Lung (tissue), 12 donors: ENCODE data around the gene LAMA1. TPM values are rescaled to one million over a fixed set of nuclear protein-coding genes. Genes with fewer than 3 reads are reported as not detected.
A peak's percentile ranks its signal among the peaks of the same experiment; 100 is the strongest.

Experiments used
- ATAC-seq: fragments of 200-7000 bp; cut with Tn5 transposase; one replicate; pipeline ENCODE4 v1.9.1; 2020; ENCODE audit warnings: moderate number of reproducible peaks; ENCODE audit not compliant: insufficient read depth, low FRiP score
- DNase-seq, 3 donors: peaks; one replicate each; pipeline ENCODE4 v3.0.0-alpha.2; 2013 to 2017
- H3K27ac ChIP-seq, 2 donors: one replicate each; pipeline ENCODE4 v1.5.1; 2013; ENCODE audit warnings: mild to moderate bottlenecking in 2 of 2, moderate library complexity in 2 of 2, control low read depth in 1 of 2, inconsistent platforms in 1 of 2, low read depth in 1 of 2, low read length in 1 of 2
- H3K27me3 ChIP-seq, 3 donors: one replicate each; pipeline ENCODE4 v1.5.1; 2013; ENCODE audit warnings: low read length in 2 of 3; ENCODE audit not compliant: control insufficient read depth in 3 of 3, insufficient read depth in 3 of 3
- H3K36me3 ChIP-seq, 4 donors: one replicate each; pipeline ENCODE4 v1.5.1; 2013; ENCODE audit warnings: low read length in 4 of 4, mild to moderate bottlenecking in 1 of 4, moderate library complexity in 1 of 4; ENCODE audit not compliant: control insufficient read depth in 4 of 4, insufficient read depth in 4 of 4
- H3K4me1 ChIP-seq, 5 donors: one replicate each; pipeline ENCODE4 v1.5.1; 2013; ENCODE audit warnings: low read length in 5 of 5, mild to moderate bottlenecking in 2 of 5, moderate library complexity in 1 of 5; ENCODE audit not compliant: control insufficient read depth in 5 of 5, insufficient read depth in 5 of 5
- H3K4me3 ChIP-seq: one replicate; pipeline ENCODE4 v1.5.1; 2013; ENCODE audit warnings: mild to moderate bottlenecking, control low read depth, moderate library complexity
- H3K9ac ChIP-seq, 2 donors: one replicate each; pipeline ENCODE4 v1.5.1; 2013; ENCODE audit warnings: low read length in 2 of 2, control low read depth in 1 of 2; ENCODE audit not compliant: insufficient read depth in 1 of 2
- H3K9me3 ChIP-seq, 4 donors: one replicate each; pipeline ENCODE4 v1.5.1; 2013; ENCODE audit warnings: low read length in 3 of 4, mild to moderate bottlenecking in 1 of 4, moderate library complexity in 1 of 4; ENCODE audit not compliant: control insufficient read depth in 4 of 4, insufficient read depth in 3 of 4
- WGBS, 2 donors: extraction: QIAGEN DNeasy Blood & Tissue Kit; methylation state at CpG; one replicate each; pipeline ENCODE4 v1.1.7; 2013; 5-methylcytosine and 5-hydroxymethylcytosine counted together
- polyA plus RNA-seq, 2 donors: library from polyadenylated mRNA; stranded (reverse); fragments of 200-250 nt; gene quantifications; one replicate each; pipeline ENCODE4 v1.2.1, GENCODE V29; 2013
- total RNA-seq, 2 donors: library from RNA; depleted of rRNA in 1 of 2; stranded (reverse); fragments of >200 nt in 1 of 2; gene quantifications; one replicate each; pipeline ENCODE4 v1.2.1, GENCODE V29; 2014 to 2021
- TF ChIP-seq, protein P1 (sequence below): IDR thresholded peaks from 2 replicates; pipeline ENCODE4 v1.5.1; 2012; ENCODE audit warnings: mild to moderate bottlenecking; ENCODE audit errors: control extremely low read depth, extremely low read depth
- donor health status: control.
- donor health status: control.
- donor health status: Bipolar disorder and iron deficiency.
- donor health status: healthy.
- donor health status: DM: yes; HTN: yes; CAD: no.

LAMA1 gene
- total and polyA plus RNA-seq, 4 donors, result 0.66 to 2.8 (median 1.7) TPM

- DNase-seq (no peak), ATAC-seq (no peak)
- WGBS, 2 donors, result 75 to 81% methylated on average over 4 of the region's 4 CpGs
- Histone ChIP-seq H3K36me3 (no peaks in the 10 kb centered on the region), H3K4me3 (no peak overlapping the region), H3K4me1 (peaks cover 0 to 3% (median 0%) of the 10 kb centered on the region in 5 donors), H3K27ac (no peak overlapping the region), H3K9me3 (peaks cover 0 to 4% (median under 1%) of the 10 kb centered on the region in 4 donors), H3K9ac (no peak overlapping the region), H3K27me3 (peaks cover 2 to 7% (median 3%) of the 10 kb centered on the region in 3 donors)
- TF ChIP-seq, protein P1, sequence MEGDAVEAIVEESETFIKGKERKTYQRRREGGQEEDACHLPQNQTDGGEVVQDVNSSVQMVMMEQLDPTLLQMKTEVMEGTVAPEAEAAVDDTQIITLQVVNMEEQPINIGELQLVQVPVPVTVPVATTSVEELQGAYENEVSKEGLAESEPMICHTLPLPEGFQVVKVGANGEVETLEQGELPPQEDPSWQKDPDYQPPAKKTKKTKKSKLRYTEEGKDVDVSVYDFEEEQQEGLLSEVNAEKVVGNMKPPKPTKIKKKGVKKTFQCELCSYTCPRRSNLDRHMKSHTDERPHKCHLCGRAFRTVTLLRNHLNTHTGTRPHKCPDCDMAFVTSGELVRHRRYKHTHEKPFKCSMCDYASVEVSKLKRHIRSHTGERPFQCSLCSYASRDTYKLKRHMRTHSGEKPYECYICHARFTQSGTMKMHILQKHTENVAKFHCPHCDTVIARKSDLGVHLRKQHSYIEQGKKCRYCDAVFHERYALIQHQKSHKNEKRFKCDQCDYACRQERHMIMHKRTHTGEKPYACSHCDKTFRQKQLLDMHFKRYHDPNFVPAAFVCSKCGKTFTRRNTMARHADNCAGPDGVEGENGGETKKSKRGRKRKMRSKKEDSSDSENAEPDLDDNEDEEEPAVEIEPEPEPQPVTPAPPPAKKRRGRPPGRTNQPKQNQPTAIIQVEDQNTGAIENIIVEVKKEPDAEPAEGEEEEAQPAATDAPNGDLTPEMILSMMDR, result no peak
Measured at GRCh38 chr18:7122376-7122775, 4.8 kb upstream of the LAMA1 start.

DNA sequence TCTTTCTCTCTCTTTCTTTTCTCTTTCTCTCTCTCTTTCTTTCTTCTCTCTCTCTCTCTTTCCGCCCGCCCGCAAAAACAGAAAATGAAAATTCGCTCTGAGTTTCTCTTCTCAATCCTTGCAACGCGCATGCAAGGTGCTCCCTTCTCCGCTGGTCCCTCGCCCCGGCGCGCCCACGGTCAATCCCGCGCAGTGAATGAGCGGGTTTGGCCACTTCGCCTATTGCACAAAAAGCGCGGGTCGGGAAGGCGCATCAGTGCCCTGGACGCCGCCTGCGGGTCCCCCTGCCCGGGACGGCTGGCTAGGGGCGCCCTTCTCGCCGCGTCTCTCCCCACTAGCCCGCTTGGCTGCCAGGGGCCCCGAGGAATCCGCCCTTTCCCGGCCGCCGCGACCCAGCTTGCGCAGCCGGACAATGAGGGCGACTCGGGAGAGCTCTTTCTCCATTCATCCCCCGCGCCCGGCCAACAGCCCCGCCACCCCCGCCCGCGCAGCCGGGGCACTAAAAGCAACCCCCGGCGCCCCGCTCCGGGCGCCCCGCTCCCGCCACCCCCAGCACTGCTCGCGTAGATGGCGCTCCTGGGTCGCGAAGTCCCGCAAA, 706 bp downstream of the LAMA1 start:
- Histone ChIP-seq H3K9ac (no peak overlapping the region), H3K27me3 (peaks cover 14 to 27% (median 23%) of the 10 kb centered on the region in 3 donors), H3K27ac (no peak overlapping the region), H3K4me1 (peaks cover 0 to 9% (median 7%) of the 10 kb centered on the region in 5 donors), H3K9me3 (peaks cover 0 to 3% (median 0%) of the 10 kb centered on the region in 4 donors), H3K36me3 (no peaks in the 10 kb centered on the region), H3K4me3 (peak overlapping the region; percentile 37)
- WGBS, 2 donors, result 1 to 2% methylated on average over 41 to 61 of the region's 61 CpGs
- TF ChIP-seq, protein P1, result no peak
- DNase-seq (peak; percentile 11 to 18 (median 15)), ATAC-seq (no peak)

GRCh38 chr18:7116001-7116730, 1.4 kb downstream of the LAMA1 start:
- H3K9me3 ChIP-seq, result peaks cover 0 to 3% (median 0%) of the 10 kb centered on the region in 4 donors
- peaks cover 15 to 27% (median 23%) of the 10 kb centered on the region in 3 donors for H3K27me3 ChIP-seq
- TF ChIP-seq, protein P1, result no peak
- H3K4me1 ChIP-seq, result peaks cover 0 to 9% (median 7%) of the 10 kb centered on the region in 5 donors
- no peak overlapping the region for H3K4me3 ChIP-seq
- 7 to 9% methylated on average over 24 of the region's 24 CpGs for WGBS, 2 donors
- no peaks in the 10 kb centered on the region for H3K36me3 ChIP-seq
- no peak overlapping the region for H3K27ac ChIP-seq
- DNase-seq, result peak; percentile 35 to 50 (median 36)
- H3K9ac ChIP-seq, result no peak overlapping the region
- ATAC-seq, result no peak
